Upper lobe of right lung (tissue), 1 donor: ENCODE measurements around the gene PDE6C. TPM values are rescaled to one million over a fixed set of nuclear protein-coding genes. Genes with fewer than 3 reads are reported as not detected.

Experiments used
- ATAC-seq: fragments of 200-7000 bp; cut with Tn5 transposase; one replicate; pipeline ENCODE4 v1.9.1; 2020; ENCODE audit warnings: mild to moderate bottlenecking, moderate library complexity
- DNase-seq: peaks from one replicate; pipeline ENCODE4 v3.0.0-alpha.2; 2020
- H3K27ac ChIP-seq: fragments of 200-600 bp; one replicate; pipeline ENCODE4 v1.8.0; 2022
- H3K27me3 ChIP-seq: fragments of 200-600 bp; one replicate; pipeline ENCODE4 v1.8.0; 2022; ENCODE audit warnings: mild to moderate bottlenecking
- H3K36me3 ChIP-seq: fragments of 200-600 bp; one replicate; pipeline ENCODE4 v1.8.0; 2022
- H3K4me1 ChIP-seq: fragments of 200-600 bp; one replicate; pipeline ENCODE4 v1.8.0; 2022
- H3K4me3 ChIP-seq: fragments of 200-600 bp; one replicate; pipeline ENCODE4 v1.8.0; 2022; ENCODE audit warnings: mild to moderate bottlenecking
- H3K9me3 ChIP-seq: fragments of 200-600 bp; one replicate; pipeline ENCODE4 v1.8.0; 2022
- CTCF ChIP-seq: fragments of 200-600 bp; IDR thresholded peaks from one replicate; pipeline ENCODE4 v1.8.0; 2022; ENCODE audit warnings: antibody characterized with exemption
- intact Hi-C: fragments of 100-400 bp; cut with DNase I; formaldehyde crosslinking; loops from one replicate; pipeline ENCODE4 v1.11.0; 2022
- total RNA-seq: library from RNA; stranded (reverse); fragmentation: NEBNext Ultra II Directional; extraction: Animal tissue kit (Norgen Biotek cat#: 25700); gene quantifications from one replicate; pipeline ENCODE4 v1.2.1, GENCODE V29; 2021
- donor health status: DM: no; HTN: yes; CAD: no; lungs with severe emphysema.

The PDE6C gene
- total RNA-seq, 1 donor from 2014 or later = not detected

GRCh38 chr10:93594518-93594917, 17.8 kb upstream of the PDE6C start:
- intact Hi-C loops = no loop called here
- ATAC-seq (no peak), DNase-seq (no peak)
- no peak overlapping the region for H3K4me3 ChIP-seq
- H3K4me1 ChIP-seq = no peaks in the 10 kb centered on the region
- H3K9me3 ChIP-seq = no peaks in the 10 kb centered on the region
- no peak for TF ChIP-seq CTCF
- H3K36me3 ChIP-seq = no peaks in the 10 kb centered on the region
- H3K27ac ChIP-seq = no peak overlapping the region
- H3K27me3 ChIP-seq = no peaks in the 10 kb centered on the region

GRCh38 chr10:93595378-93596161, 16.8 kb upstream of the PDE6C start:
- Histone ChIP-seq H3K4me1 (no peaks in the 10 kb centered on the region), H3K36me3 (no peaks in the 10 kb centered on the region), H3K9me3 (no peaks in the 10 kb centered on the region), H3K27me3 (peaks cover 5% of the 10 kb centered on the region), H3K4me3 (no peak overlapping the region), H3K27ac (no peak overlapping the region)
- intact Hi-C loops = no loop called here
- no peak for TF ChIP-seq CTCF
- no peak for DNase-seq
- no peak for ATAC-seq

- H3K27me3 ChIP-seq = peaks cover 12% of the 10 kb centered on the region
- no peaks in the 10 kb centered on the region for H3K36me3 ChIP-seq
- intact Hi-C loops = no loop called here
- DNase-seq (no peak), ATAC-seq (no peak)
- no peaks in the 10 kb centered on the region for H3K9me3 ChIP-seq
- no peak for TF ChIP-seq CTCF
- peaks cover 4% of the 10 kb centered on the region for H3K4me1 ChIP-seq
- no peak overlapping the region for H3K27ac ChIP-seq
- no peak overlapping the region for H3K4me3 ChIP-seq
Observed at GRCh38 chr10:93596539-93596938, 15.8 kb upstream of the PDE6C start.

- intact Hi-C loops = no loop called here
- ATAC-seq (no peak), DNase-seq (no peak)
- H3K27me3 ChIP-seq = peaks cover 18% of the 10 kb centered on the region
- no peaks in the 10 kb centered on the region for H3K36me3 ChIP-seq
- peaks cover 8% of the 10 kb centered on the region for H3K4me1 ChIP-seq
- no peak for TF ChIP-seq CTCF
- H3K27ac ChIP-seq = no peak overlapping the region
- H3K4me3 ChIP-seq = no peak overlapping the region
- no peaks in the 10 kb centered on the region for H3K9me3 ChIP-seq
Observed at GRCh38 chr10:93597075-93597599, 15.2 kb upstream of the PDE6C start.

GRCh38 chr10:93598157-93598556, 14.2 kb upstream of the PDE6C start:
- TF ChIP-seq CTCF = no peak
- peaks cover 27% of the 10 kb centered on the region for H3K27me3 ChIP-seq
- no peak overlapping the region for H3K27ac ChIP-seq
- ATAC-seq = no peak
- intact Hi-C loops = no loop called here
- no peak for DNase-seq
- H3K4me3 ChIP-seq = no peak overlapping the region
- H3K9me3 ChIP-seq = no peaks in the 10 kb centered on the region
- peaks cover 8% of the 10 kb centered on the region for H3K4me1 ChIP-seq
- H3K36me3 ChIP-seq = no peaks in the 10 kb centered on the region
